ENCODE results near the gene ATP6V0D1.

GRCh38 chr16:67468731-67469130 is 12.2 kb downstream of the ATP6V0D1 start:
- no peak for TF ChIP-seq POLR2A (IDR thresholded peaks at IDR 0.05)
- no peak for TF ChIP-seq CTCF (IDR thresholded peaks at IDR 0.05 in 8 of 11, conservative IDR thresholded peaks at IDR 0.05 in 3 of 11)
- TF ChIP-seq POLR2AphosphoS5 (IDR thresholded peaks at IDR 0.05): no peak
